Kidney (tissue), 14 donors: ENCODE data around the gene COL6A1. TPM values are rescaled to one million over a fixed set of nuclear protein-coding genes. Genes with fewer than 3 reads are reported as not detected.
A peak's percentile ranks its signal among the peaks of the same experiment; 100 is the strongest.

ENCODE experiments used
- DNase-seq, 5 donors: peaks; one replicate each; pipeline ENCODE4 v3.0.0-alpha.2; 2013 to 2020
- FAIRE-seq: peaks from 2 replicates; lab custom pipeline; 2012; peaks lifted over from hg19 to GRCh38; lab: Jason Lieb, UNC
- H3K27ac ChIP-seq, 2 donors: one replicate each; pipeline ENCODE4 v1.7.0; 2013; ENCODE audit warnings: low read depth in 2 of 2, low read length in 2 of 2, inconsistent platforms in 1 of 2
- H3K27me3 ChIP-seq: one replicate; pipeline ENCODE4 v1.7.1; 2013; ENCODE audit warnings: low read length, inconsistent platforms; ENCODE audit not compliant: control insufficient read depth, insufficient read depth
- H3K36me3 ChIP-seq, 3 donors: one replicate each; pipeline versions ENCODE4 v1.7.0 to v1.7.1; 2013; ENCODE audit warnings: low read length in 3 of 3, control low read depth in 1 of 3, inconsistent platforms in 1 of 3; ENCODE audit not compliant: insufficient read depth in 3 of 3, control insufficient read depth in 2 of 3
- H3K4me1 ChIP-seq, 3 donors: one replicate each; pipeline versions ENCODE4 v1.7.0 to v1.7.1; 2013; ENCODE audit warnings: low read length in 3 of 3, inconsistent platforms in 1 of 3, low read depth in 1 of 3; ENCODE audit not compliant: control insufficient read depth in 2 of 3, insufficient read depth in 2 of 3
- H3K4me3 ChIP-seq, 3 donors: one replicate each; pipeline versions ENCODE4 v1.7.0 to v1.8.1; 2013; ENCODE audit warnings: low read length in 3 of 3, control low read depth in 1 of 3, inconsistent platforms in 1 of 3
- H3K9ac ChIP-seq, 3 donors: one replicate each; pipeline versions ENCODE4 v1.7.0 to v1.7.1; 2013; ENCODE audit warnings: low read length in 3 of 3, control low read depth in 1 of 3, inconsistent platforms in 1 of 3
- H3K9me3 ChIP-seq, 3 donors: one replicate each; pipeline versions ENCODE4 v1.7.0 to v1.7.1; 2013; ENCODE audit warnings: low read length in 3 of 3, control low read depth in 1 of 3, inconsistent platforms in 1 of 3; ENCODE audit not compliant: control insufficient read depth in 2 of 3, insufficient read depth in 1 of 3
- CTCF ChIP-seq: IDR thresholded peaks from 3 replicates; pipeline ENCODE4 v1.5.1; 2012; ENCODE audit warnings: mild to moderate bottlenecking, moderate library complexity, borderline replicate concordance; ENCODE audit not compliant: insufficient read depth; ENCODE audit errors: extremely low read depth
- intact Hi-C: fragments of 100-400 bp; cut with DNase I; formaldehyde crosslinking; loops from one replicate; pipeline ENCODE4 v1.11.1; 2022
- polyA plus RNA-seq: library from polyadenylated mRNA; stranded (reverse); fragments of 350-450 nt; fragmentation: Illumina TruSeq; extraction: RNeasy Lipid Tissue Mini Kit (QIAGEN cat#74804); gene quantifications from one replicate; pipeline ENCODE4 v1.2.3, GENCODE V29; 2014; ENCODE audit warnings: low read depth, low replicate concordance; ENCODE audit not compliant: insufficient read depth
- total RNA-seq: library from RNA; stranded (reverse); fragmentation: NEBNext Ultra II Directional; extraction: Animal tissue kit (Norgen Biotek cat#: 25700); gene quantifications from one replicate; pipeline ENCODE4 v1.2.1, GENCODE V29; 2021
- donor health status: control.
- donor health status: control.
- donor health status: control.
- donor health status: control.
- donor health status: control.
- donor health status: DM: yes; HTN: yes; CAD: no.
- donor health status: Normal renal cell carcinoma (clear cell type).

Gene COL6A1
- total and polyA plus RNA-seq, 2 donors from 2014 or later = 112 to 127 TPM

GRCh38 chr21:45972716-45973474 is 8.7 kb upstream of the COL6A1 start:
- Histone ChIP-seq H3K4me3 (peak overlapping the region in 1 of 3 donors; percentile 63), H3K27ac (peak overlapping the region; percentile 78 to 89), H3K9me3 (no peaks in the 10 kb centered on the region), H3K9ac (peak overlapping the region in 1 of 3 donors; percentile 26), H3K4me1 (peaks cover 0 to 17% (median 0%) of the 10 kb centered on the region in 3 donors), H3K27me3 (no peaks in the 10 kb centered on the region), H3K36me3 (no peaks in the 10 kb centered on the region)
- no peak for TF ChIP-seq CTCF
- DNase-seq (peak; percentile 85 to 97 (median 91)), FAIRE-seq (no peak)
- intact Hi-C loops = loop anchor here (10.0 kb wide), 1 partner anchor 132 kb away; no protein-coding TSS in a partner anchor

- no peak for FAIRE-seq
Measured at GRCh38 chr21:45973475-45974072, 8.0 kb upstream of the COL6A1 start.

More at GRCh38 chr21:45973475-45974072, 8.0 kb upstream of the COL6A1 start:
- Histone ChIP-seq H3K4me1 (peaks cover 0 to 17% (median 0%) of the 10 kb centered on the region in 3 donors), H3K27me3 (no peaks in the 10 kb centered on the region), H3K9me3 (no peaks in the 10 kb centered on the region), H3K9ac (peak overlapping the region in 2 of 3 donors; percentile 37 to 61), H3K36me3 (no peaks in the 10 kb centered on the region), H3K4me3 (peak overlapping the region; percentile 11 to 63 (median 56)), H3K27ac (peak overlapping the region; percentile 78 to 89)
- intact Hi-C loops = loop anchor here (10.0 kb wide), 1 partner anchor 131 kb away; no protein-coding TSS in a partner anchor
- peak; percentile 91 to 96 (median 92) for DNase-seq
- peak; percentile 52 for TF ChIP-seq CTCF
